ENCODE results near the gene ZNF670.

The ZNF670 gene

GRCh38 chr1:247113094-247113497, 34.5 kb upstream of the ZNF670 start:
- DNase-seq: no peak
- H3K27ac ChIP-seq: no peak overlapping the region
- H3K36me3 ChIP-seq: no peaks in the 10 kb centered on the region

DNA sequence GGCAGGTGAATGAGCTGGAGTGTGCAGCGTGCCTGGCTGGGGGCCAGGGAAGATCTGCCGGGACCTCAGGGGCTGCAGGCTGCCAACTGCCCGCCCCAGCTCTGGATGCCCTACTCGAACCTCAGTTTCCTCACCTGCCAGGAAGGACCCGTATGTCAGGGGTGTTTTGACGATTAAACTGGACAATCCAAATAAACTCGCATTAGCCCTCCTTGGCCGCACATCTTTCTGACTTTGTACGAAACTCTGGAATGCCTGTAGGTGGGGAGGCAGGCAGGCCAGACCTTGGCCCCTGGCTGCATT, 33.8 kb upstream of the ZNF670 start:
- no peak for TF ChIP-seq CTCF (IDR thresholded peaks at IDR 0.05; ENCODE audit: low read depth, low read length)
- peak overlapping the region; percentile 77 for H3K27ac ChIP-seq
- DNase-seq: no peak

More at GRCh38 chr1:247113094-247113497, 34.5 kb upstream of the ZNF670 start:
- no peak overlapping the region for H3K4me3 ChIP-seq (ENCODE audit: low read depth, low read length)
- no peaks in the 10 kb centered on the region for H3K27me3 ChIP-seq (ENCODE audit: insufficient read depth, low read depth, severe bottlenecking)
- no peak for TF ChIP-seq CTCF (IDR thresholded peaks at IDR 0.05; ENCODE audit: low read depth, low read length)
- no peaks in the 10 kb centered on the region for H3K9me3 ChIP-seq (ENCODE audit: severe bottlenecking)

GRCh38 chr1:247111700-247112478, 33.3 kb upstream of the ZNF670 start:
- DNase-seq: peak; percentile 83
- no peaks in the 10 kb centered on the region for H3K9me3 ChIP-seq (ENCODE audit: severe bottlenecking)

More for the DNA sequence above, 33.8 kb upstream of the ZNF670 start:
- Histone ChIP-seq H3K36me3 (no peaks in the 10 kb centered on the region), H3K4me3 (ENCODE audit: low read depth, low read length) (peak overlapping the region; percentile 55), H3K9me3 (ENCODE audit: severe bottlenecking) (no peaks in the 10 kb centered on the region), H3K27me3 (ENCODE audit: insufficient read depth, low read depth, severe bottlenecking) (no peaks in the 10 kb centered on the region)

DNA sequence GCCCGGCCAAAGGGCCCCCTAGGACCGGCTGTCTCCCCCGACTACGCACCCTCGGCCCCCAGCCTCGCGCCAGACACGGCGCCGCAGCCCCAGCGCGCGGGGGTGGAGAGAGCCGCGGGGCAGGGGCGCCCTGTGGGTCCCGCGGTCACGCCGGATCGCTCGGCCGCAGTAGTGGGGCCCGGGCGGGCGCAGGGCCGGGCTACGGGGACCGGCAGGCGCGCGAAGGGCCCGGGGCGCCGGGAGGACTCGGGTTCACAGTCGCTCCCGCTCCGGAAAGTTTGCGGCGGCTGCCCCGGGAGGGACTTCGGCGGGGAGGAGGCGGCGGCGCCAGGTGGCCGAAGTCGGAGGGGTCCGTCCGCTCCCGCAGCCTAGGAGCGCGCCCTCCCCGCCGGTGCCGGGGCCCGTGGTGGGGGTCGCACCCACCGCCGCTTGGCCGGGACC, 32.7 kb upstream of the ZNF670 start:
- TF ChIP-seq CTCF (IDR thresholded peaks at IDR 0.05; ENCODE audit: low read depth, low read length): no peak
- Histone ChIP-seq H3K36me3 (no peaks in the 10 kb centered on the region), H3K9me3 (ENCODE audit: severe bottlenecking) (no peaks in the 10 kb centered on the region), H3K27ac (peak overlapping the region; percentile 77), H3K4me3 (ENCODE audit: low read depth, low read length) (peak overlapping the region; percentile 55), H3K27me3 (ENCODE audit: insufficient read depth, low read depth, severe bottlenecking) (no peaks in the 10 kb centered on the region)
- no peak for DNase-seq

More at GRCh38 chr1:247111700-247112478, 33.3 kb upstream of the ZNF670 start:
- Histone ChIP-seq H3K36me3 (no peaks in the 10 kb centered on the region), H3K27ac (peak overlapping the region; percentile 77), H3K4me3 (ENCODE audit: low read depth, low read length) (peak overlapping the region; percentile 55), H3K27me3 (ENCODE audit: insufficient read depth, low read depth, severe bottlenecking) (no peaks in the 10 kb centered on the region)
- no peak for TF ChIP-seq CTCF (IDR thresholded peaks at IDR 0.05; ENCODE audit: low read depth, low read length)

- peak overlapping the region; percentile 77 for H3K27ac ChIP-seq
- no peaks in the 10 kb centered on the region for H3K9me3 ChIP-seq (ENCODE audit: severe bottlenecking)
- DNase-seq: peak; percentile 53
- TF ChIP-seq CTCF (IDR thresholded peaks at IDR 0.05; ENCODE audit: low read depth, low read length): no peak
- peak overlapping the region; percentile 55 for H3K4me3 ChIP-seq (ENCODE audit: low read depth, low read length)
- no peaks in the 10 kb centered on the region for H3K27me3 ChIP-seq (ENCODE audit: insufficient read depth, low read depth, severe bottlenecking)
- no peaks in the 10 kb centered on the region for H3K36me3 ChIP-seq
Measured at GRCh38 chr1:247110627-247111258, 32.1 kb upstream of the ZNF670 start.

Measured in WERI-Rb-1 (cell line).